Measurements from ENCODE around the gene LRCH3. TPM values are rescaled to one million over a fixed set of nuclear protein-coding genes. Genes with fewer than 3 reads are reported as not detected.

LRCH3 gene
- total RNA-seq, 1 experiment from 2014 or later, result 75.8 TPM

- no peak for ATAC-seq
- intact Hi-C loops (cut with micrococcal nuclease; ENCODE audit: unreplicated experiment), result no loop called here
- Histone ChIP-seq H3K9me3 (ENCODE audit: control insufficient read depth, insufficient read depth, low read depth, low read length) (no peaks in the 10 kb centered on the region), H3K27me3 (ENCODE audit: control insufficient read depth, insufficient read depth, low read length) (no peaks in the 10 kb centered on the region), H3K4me1 (ENCODE audit: control insufficient read depth, insufficient read depth, low read length) (peaks cover 8% of the 10 kb centered on the region), H3K27ac (ENCODE audit: low read length) (no peak overlapping the region), H3K4me3 (ENCODE audit: low read depth in 2 of 2, low read length in 2 of 2) (no peak overlapping the region), H3K36me3 (ENCODE audit: control insufficient read depth, insufficient read depth, low read length) (no peaks in the 10 kb centered on the region)
- DNase-seq (ENCODE audit: low read depth, low spot score), result no peak
- TF ChIP-seq POLR2AphosphoS5 (IDR thresholded peaks at IDR 0.05; ENCODE audit: low read depth, low read length), result no peak
- TF ChIP-seq SIN3A (IDR thresholded peaks at IDR 0.05; ENCODE audit: borderline replicate concordance, insufficient read depth, low read depth, low read length), result no peak
- no peak for TF ChIP-seq TCF7L2 (IDR thresholded peaks at IDR 0.05; ENCODE audit: low read depth, low read length)
- TF ChIP-seq CTCF (IDR thresholded peaks at IDR 0.05), result no peak
- TF ChIP-seq, protein P1, sequence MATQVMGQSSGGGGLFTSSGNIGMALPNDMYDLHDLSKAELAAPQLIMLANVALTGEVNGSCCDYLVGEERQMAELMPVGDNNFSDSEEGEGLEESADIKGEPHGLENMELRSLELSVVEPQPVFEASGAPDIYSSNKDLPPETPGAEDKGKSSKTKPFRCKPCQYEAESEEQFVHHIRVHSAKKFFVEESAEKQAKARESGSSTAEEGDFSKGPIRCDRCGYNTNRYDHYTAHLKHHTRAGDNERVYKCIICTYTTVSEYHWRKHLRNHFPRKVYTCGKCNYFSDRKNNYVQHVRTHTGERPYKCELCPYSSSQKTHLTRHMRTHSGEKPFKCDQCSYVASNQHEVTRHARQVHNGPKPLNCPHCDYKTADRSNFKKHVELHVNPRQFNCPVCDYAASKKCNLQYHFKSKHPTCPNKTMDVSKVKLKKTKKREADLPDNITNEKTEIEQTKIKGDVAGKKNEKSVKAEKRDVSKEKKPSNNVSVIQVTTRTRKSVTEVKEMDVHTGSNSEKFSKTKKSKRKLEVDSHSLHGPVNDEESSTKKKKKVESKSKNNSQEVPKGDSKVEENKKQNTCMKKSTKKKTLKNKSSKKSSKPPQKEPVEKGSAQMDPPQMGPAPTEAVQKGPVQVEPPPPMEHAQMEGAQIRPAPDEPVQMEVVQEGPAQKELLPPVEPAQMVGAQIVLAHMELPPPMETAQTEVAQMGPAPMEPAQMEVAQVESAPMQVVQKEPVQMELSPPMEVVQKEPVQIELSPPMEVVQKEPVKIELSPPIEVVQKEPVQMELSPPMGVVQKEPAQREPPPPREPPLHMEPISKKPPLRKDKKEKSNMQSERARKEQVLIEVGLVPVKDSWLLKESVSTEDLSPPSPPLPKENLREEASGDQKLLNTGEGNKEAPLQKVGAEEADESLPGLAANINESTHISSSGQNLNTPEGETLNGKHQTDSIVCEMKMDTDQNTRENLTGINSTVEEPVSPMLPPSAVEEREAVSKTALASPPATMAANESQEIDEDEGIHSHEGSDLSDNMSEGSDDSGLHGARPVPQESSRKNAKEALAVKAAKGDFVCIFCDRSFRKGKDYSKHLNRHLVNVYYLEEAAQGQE (IDR thresholded peaks at IDR 0.05; ENCODE audit: insufficient read depth in 1 of 2, low read depth in 2 of 2, low read length in 1 of 2), result no peak
- CTCF ChIA-PET, result no interaction called here
- in situ Hi-C loops (cut with HindIII; ENCODE audit: low pct_unique_long_range_greater_than_20kb, low sequenced_read_pairs), result no loop called here
- no TSS peak for BruUV-seq (replicated peaks)
- POLR2A ChIA-PET, result no interaction called here
These were observed 18.4 kb downstream of the LRCH3 start for GRCh38 chr3:197809356-197810020.

GRCh38 chr3:197810901-197811300 lies 19.8 kb downstream of the LRCH3 start:
- H3K4me3 ChIP-seq (ENCODE audit: low read depth in 2 of 2, low read length in 2 of 2), result no peak overlapping the region
- in situ Hi-C loops (cut with HindIII; ENCODE audit: low pct_unique_long_range_greater_than_20kb, low sequenced_read_pairs), result no loop called here
- intact Hi-C loops (cut with micrococcal nuclease; ENCODE audit: unreplicated experiment), result no loop called here
- peaks cover 8% of the 10 kb centered on the region for H3K4me1 ChIP-seq (ENCODE audit: control insufficient read depth, insufficient read depth, low read length)
- H3K36me3 ChIP-seq (ENCODE audit: control insufficient read depth, insufficient read depth, low read length), result no peaks in the 10 kb centered on the region
- H3K27me3 ChIP-seq (ENCODE audit: control insufficient read depth, insufficient read depth, low read length), result no peaks in the 10 kb centered on the region
- CTCF ChIA-PET, result no interaction called here
- no TSS peak for BruUV-seq (replicated peaks)
- no peak overlapping the region for H3K27ac ChIP-seq (ENCODE audit: low read length)
- POLR2A ChIA-PET, result no interaction called here
- ATAC-seq (no peak), DNase-seq (ENCODE audit: low read depth, low spot score) (no peak)
- no peaks in the 10 kb centered on the region for H3K9me3 ChIP-seq (ENCODE audit: control insufficient read depth, insufficient read depth, low read depth, low read length)
- no peak for TF ChIP-seq POLR2AphosphoS5 (IDR thresholded peaks at IDR 0.05; ENCODE audit: low read depth, low read length)
- TF ChIP-seq CTCF (IDR thresholded peaks at IDR 0.05), result no peak
- TF ChIP-seq SIN3A (IDR thresholded peaks at IDR 0.05; ENCODE audit: borderline replicate concordance, insufficient read depth, low read depth, low read length), result no peak
- no peak for TF ChIP-seq TCF7L2 (IDR thresholded peaks at IDR 0.05; ENCODE audit: low read depth, low read length)
- TF ChIP-seq, protein P1 (IDR thresholded peaks at IDR 0.05; ENCODE audit: insufficient read depth in 1 of 2, low read depth in 2 of 2, low read length in 1 of 2), result no peak
